ENCODE data around the gene PHYHIPL.

PHYHIPL gene

DNA sequence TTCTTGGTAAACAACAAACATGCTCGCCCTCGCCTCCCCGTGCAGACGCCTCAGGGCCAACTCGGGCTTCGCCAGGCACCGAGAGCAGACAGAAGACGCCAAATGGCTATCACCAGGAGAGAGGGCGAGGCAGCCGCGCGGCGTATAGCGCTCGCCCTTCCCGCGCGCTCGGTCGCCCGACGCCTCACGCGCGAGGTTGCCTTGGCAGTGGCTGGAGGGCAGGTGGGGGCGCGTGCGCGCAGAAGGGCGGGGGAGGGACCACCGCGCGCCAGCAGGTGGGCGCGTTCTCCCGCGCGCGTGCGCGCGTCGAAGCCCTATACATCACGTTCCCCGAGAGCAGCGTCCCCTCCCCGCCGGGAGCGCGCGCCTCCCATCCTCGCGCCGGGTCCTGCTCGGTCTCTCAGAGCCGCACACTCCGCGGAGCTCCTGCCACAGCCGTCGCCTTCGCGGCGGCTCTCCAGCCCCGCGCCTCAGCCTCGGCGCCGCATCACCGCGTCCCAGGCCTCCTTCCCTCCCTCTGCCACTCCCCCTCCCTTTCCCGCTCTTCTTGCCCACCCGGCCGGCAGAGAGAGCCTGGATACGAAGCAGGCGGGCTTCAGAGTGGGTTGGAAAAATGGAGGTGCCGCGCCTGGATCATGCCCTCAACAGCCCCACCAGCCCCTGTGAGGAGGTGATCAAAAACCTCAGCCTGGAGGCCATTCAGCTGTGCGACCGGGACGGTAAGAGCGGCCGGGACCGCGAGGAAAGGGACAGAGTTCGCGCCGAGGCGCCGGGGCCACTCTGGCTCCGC is at the start of gene PHYHIPL:
TSS of gene PHYHIPL (plus strand) at position 403 of the 790 bp plus-strand sequence. CDS start at position 614, 211 bp downstream.
- no peak for DNase-seq

DNA sequence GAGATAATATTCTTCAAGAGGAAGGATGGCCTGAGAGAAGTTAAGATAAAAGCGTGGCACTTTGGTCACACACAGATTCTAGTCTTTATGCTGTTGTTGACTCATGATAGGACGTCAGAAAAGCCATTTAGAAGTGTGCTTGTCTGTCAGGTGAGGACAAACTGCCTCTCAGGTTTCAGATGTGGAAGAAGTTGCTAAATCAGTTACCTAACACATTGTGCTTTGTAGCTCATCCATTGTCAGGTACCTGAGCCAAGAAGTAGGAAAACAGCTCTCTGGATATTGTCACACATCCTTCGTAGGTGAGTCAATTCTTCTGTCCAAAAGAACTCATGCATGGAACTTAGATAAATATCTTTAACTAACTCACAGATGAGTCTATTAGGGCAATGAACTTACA is 49.5 kb upstream of the PHYHIPL start:
- no peak for DNase-seq

DNA sequence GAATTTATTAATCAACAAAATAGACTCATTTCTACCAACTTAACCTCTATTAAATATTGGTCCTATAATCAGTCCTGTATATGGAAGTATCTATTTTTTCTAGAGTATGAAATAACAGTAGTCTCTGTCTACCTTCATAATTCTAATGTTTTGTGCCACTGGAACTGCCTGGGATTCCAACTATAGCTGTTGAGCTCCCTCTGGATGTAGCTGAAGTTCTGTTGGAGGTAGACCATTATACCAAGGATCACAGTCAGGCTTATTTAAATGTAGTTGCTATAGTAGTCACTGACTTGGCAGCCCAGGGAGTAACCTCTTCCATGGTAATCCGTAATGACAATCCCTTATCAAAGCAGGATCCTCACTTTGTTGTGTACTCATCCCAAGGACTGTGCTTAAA is 48.5 kb upstream of the PHYHIPL start:
- DNase-seq, result no peak

DNA sequence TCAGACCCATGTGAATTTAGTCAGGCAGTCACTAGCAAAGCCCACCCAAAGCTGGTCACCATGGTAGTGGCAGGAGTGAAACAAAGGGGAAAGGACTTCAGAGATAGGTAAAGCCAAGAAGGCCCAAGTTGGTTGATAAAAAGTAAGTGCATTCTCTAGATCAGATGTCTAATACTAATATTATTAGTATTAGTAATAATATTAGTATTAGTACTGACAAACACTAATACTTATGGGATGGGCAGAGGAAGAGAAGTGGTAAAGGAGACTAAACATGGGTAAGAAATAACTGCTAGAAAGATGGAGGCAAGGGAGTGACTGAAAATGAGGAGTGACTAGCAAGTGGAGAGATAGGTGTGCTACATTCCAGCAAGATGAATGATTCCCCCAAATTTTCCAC is 46.6 kb upstream of the PHYHIPL start:
- DNase-seq, result no peak

DNA sequence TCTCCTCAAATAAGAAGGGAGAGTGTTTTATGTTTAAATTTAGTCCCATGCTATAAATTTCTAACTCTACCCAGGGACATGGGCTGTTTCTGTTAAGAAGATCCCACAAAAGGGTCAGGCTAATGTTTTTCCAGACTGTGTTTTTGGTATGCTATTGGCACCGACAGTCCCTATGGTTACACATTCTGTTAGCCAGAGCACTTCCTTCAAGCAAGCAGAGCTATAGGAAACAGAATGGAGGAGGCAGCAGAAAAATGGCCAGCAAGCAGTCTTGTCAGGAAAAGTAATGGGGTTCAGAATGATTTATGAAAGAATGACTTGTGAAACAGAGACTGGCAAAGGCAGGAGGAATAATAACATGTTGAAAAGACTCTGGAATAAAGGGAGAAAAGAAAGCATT is 44.8 kb upstream of the PHYHIPL start:
- no peak for DNase-seq

DNA sequence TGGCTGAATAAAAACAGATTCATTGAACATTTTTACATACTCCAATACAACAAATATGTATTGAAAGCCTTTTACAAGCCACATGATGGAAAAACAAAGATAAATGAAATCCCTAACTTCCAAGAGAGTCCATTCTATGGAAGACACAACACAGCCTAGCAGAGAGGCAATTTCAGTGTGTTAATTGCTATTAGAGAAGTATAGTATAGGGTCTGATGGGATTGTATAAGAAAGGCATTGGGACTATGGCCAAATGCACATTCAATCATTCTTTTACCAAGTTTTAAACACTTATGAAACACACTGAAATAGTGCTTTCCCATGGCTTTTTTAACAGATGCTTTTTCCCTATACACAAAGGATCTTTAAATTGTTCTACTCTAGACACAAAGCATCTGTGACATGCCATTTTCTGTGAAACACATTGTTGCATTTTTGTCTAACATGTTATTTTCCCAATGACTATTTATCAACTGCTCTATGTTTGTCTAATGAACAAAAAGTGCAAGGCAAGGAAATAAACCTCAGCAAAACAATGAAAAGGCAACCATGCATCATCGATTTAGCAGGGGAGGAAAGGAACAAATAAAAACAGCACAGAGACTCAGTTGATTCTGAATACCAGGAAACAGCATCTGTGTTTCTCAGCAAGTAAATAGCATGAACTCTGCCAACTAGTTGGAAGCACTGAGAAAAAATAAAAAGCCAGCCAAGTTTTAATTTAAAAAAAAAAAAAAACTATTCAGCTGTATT is 42.4 kb upstream of the PHYHIPL start:
- no peak for DNase-seq

DNA sequence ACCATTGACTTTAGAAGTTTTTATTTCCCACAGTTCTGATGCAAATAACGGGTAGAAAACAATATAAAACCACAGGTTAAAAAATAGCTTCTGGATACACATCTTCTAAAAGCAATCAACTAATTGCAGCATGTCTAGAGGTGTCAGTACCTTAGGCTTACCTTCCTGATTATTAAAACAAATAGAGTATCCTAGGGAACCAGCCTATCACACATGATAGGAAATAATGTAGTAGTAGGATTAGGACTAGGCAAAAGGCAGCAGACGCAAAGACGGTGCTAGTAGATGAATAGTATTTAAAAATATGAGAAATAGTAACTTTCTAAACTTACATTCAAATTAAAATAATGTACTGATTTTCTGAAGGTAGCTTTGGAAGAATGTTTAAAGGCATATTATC is 41.7 kb upstream of the PHYHIPL start:
- no peak for DNase-seq

DNA sequence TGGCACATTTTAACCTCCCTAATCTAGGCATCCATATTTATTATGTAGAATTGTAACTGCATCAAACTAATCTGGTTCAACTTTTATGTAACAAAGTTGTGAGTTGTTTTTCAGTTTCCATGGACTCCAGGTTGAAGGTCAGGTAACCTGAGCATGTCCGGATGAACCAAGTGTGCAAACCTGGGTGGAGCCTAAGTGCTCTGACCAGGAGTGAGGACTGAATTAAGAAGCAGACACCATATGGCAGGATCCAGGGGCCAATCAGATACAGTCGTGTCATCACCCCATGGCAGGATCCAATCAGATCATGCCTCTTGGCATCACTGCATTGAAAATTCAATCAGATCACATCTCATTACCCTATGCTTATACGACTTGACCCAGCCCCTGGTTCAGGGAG is 41.2 kb upstream of the PHYHIPL start:
- DNase-seq, result no peak

DNA sequence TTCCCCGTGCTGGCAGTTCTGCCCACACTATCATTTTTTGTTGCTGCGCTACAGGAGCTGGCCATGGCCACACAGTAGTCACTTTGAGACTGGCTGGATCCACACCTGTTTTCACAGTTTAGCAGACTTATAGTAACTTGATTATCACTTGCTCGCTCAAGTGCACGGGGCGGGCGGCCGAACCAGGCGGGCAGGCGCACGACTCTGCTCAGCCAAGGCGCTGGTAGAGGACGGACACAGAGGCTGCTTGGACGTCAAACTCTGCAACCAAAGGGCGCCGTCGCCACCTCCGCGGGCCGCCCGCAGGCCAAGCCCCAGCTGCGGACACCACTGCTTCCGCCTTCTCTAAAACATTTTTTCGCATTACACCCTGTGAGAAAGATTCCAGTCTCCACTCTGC is 38.4 kb upstream of the PHYHIPL start:
- no peak for DNase-seq

DNA sequence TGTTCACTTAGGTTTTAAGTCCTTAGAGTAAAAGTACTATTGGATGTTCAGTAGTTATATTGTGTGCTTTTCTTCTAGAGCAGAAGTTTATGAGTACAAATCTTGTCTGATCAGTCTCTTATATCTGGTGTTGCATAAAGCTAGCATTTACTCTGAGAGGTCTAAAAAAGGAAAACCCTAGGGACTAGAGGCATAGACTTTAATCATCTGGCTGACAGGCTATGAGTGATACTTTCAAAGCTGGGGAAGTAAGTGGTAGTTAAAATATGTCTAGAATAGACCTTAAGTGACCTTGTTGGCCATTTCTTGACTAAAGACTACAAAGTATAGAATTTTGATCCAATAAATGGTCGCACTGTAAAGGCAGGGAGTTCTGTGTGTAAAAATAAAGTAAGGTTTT is 32.9 kb upstream of the PHYHIPL start:
- no peak for DNase-seq

DNA sequence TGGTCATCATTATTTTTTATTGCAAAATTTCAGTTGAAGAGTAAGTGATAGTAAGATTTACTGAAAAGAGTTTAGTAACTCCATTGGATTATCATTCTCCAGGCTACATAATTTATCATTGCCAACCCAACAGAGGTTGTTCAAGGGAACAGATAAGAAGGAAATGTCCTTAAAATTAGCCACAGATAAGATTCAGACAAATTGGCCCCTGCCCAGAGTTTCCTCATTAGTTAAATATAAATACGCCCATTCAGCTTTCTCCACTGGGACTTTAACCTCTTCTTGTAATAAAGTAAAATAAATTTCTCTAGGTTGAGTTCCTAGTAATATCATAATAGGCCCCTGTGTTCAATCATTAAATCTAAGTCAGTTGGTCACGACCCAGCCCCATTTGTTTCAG is 27.7 kb upstream of the PHYHIPL start:
- DNase-seq, result no peak

DNA sequence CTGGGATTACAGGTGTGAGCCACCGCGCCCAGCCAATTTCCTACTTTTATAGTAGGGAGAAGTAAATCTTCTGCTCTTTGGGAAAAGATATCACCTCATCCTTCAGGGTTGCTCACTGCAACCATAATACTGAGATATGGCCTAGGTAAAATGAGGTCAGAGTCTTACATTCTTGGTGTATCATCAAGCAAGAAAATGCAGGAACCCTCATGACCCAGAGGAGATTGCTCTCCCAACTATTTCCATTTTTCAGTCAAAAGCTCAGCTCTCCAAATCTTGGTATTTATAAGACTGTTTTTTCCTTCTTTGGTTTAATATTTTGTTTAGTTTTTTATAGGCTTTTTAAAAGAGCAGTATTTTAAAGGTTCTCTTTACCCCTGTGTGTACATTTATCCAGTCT is 20.9 kb upstream of the PHYHIPL start:
- no peak for DNase-seq

DNA sequence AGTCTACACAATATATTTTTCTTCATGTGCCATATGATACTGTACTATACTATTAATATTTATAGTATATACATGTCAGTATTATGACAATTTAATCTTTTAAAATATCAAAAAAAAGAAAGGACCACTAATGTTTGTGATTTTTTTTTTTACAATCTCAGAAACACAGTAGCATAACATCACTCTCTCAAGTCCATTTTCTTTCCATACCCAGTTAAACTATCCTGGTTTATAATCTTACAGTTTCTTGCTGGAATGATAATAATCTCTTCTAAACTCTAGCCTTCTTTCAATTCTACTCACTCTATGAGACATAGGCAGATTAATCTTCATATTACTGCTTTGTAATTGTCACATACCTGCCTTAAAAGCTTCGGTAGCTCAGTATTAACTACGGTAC is 8.9 kb upstream of the PHYHIPL start:
- no peak for DNase-seq

DNA sequence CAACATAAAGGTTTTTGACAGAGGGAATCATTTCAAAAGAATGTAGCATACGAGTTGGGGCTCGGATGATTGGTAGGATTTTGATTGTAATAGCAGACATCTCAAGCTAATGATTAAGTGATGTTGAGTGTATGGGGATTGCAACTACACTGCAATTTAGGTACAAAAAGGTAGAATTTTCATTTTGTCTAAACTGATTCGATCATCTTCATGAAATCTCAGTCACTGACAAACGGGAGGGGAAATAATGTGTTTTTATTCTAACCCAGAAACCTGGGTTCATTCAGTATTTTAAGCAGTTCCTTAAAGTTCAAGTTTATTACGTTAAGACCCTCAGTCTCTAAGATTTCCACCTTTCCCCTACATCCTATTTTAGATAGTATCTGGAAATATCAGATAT is 3.9 kb upstream of the PHYHIPL start:
- DNase-seq, result no peak

DNA sequence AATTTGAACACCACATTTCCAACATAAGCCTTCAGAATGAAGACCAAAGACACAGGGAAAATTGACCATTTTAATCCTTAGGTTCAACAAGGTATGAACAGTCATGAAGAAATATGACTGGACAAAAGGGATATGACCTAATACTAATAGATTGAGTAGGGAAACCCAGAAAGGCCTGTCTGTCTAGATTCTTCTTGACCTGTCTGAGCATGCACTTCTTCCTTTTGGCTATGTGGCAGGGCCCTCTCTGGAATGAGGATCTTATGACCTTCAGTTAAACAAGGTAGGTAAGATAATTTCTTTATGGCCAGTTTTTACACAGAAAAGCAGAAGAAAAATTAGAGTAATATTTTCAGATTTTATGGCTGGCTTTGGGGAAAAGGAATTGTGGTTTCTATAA is 3.0 kb upstream of the PHYHIPL start:
- no peak for DNase-seq

DNA sequence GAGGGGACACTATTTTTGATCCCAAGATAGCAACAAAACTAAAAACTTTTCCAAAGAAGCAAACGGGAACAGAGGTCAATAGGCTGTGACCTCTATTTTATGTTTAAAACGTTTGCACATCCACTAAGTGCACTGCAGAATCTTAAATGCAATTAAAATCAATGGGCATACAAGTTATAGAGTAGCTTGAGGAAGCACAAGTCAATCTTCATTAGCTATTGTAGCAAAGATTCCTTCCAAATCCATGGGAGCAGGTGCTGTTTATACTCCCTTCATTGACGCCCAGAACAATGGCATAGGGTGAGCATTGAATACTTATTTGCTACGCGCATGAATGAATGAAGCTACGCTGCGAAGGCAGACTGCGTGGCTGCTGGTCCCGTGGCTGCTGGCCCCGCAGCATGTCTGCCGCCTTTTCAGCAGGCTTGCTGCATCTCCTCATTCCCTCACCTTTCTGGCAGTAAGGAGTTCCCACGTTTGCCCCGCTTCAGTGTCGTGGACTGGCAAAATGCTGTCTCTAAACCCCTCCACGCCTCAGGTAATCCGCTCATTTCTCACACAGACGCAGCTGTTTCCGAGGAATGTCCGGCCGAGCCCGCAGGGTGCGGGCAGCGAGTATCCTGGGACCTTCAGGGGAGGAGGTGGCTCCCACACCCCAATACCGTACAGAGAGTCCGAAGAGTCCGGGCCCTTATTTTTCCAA is 754 bp upstream of the PHYHIPL start:
- DNase-seq, result no peak

DNA sequence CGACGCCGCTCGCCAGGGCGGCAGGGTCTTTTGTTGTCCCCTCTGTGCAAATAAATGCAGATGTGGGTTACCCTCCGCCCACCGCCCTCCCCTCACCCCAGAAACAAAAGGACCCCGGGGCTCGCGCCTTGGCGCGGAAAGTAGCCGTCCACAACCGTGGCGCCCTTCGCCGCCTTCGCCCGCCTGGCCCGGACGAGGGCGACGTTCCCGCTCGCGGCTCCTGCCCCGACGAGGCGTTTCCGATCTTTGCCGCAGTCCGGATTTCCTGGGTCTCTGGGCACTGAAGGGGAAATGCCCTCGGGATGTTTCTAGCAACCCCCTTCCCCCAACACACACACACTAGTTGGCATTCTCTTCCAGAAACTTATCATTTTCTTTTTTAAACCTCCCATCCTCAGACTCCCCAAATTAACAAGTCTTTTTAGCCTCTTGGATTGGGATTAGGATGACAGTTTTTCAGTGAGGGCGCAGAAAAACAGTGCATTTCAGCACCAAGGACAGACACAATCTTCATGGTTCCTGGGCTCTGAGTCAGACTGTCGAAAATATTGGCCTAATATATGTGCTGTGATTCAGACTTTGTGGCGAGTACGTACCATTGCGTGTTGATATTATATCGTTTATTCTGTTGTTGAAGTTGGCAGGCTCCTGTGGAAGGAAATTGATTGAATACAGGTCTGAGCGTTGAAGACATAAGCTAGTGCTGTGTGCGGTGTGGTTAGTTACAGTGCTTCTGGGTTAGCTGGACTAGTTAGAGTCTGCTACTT is 771 bp downstream of the PHYHIPL start:
- peak; percentile 60 for DNase-seq

DNA sequence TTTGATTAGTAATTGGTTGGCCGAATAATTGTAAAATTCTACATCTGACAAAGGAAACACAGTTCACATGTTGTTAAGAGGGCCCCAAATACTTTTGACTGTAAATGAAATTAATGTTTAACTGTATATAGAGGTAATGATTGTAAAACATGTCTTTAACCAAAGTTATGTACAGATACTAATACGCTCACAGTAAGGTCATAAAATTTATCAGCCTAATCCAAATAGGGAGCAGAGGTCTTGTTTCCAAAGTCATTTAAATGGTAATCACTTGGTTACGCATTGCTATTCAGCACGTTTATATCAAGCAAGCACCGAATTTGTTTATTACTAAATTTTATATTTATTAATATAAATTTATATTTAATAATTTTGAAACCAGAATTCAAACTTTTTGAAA is 1.4 kb downstream of the PHYHIPL start:
- no peak for DNase-seq

DNA sequence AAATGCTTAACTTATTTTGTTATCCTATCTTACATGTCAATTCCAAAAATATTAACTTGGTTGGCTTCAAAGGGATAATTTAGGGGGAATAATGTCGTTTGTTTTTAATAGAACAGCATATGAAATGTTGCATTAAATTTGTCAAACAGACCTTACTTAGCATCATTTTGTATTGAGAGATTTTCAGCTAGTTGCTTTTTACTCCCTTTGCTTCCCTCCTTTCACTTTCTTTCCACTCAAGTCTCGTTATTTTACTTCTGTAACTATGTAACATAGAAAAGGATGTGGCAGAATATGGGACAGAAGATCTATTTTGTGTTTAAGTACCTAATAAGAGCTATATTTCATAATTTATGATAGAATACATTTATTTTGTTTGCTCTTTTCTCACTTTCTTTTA is 2.6 kb downstream of the PHYHIPL start:
- no peak for DNase-seq

DNA sequence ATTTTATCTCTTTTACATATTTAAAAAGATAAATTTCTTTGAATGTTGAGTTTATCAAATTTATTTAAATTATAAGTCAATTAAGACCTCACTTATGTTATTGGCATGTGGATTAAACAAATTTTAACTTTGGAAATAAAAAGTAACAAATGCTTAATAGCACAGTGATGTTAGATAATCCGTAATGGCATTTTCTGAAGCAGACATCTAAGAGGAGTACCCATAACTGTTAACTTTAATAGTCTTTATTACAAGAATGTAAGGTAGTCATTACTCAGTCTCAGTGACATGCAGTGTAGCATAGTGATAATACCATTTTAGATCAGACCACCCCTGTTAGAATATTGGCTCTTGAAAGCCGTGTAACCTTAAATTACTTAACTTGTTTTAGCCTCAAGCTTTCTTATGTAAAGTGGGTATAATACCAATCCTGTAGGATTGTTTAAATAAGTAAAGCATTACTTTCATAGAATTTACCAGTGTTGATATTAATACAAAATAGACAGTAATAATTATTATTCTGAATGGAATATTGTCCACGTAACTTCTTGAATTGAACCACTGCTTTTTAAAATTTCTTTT is 4.3 kb downstream of the PHYHIPL start:
- no peak for DNase-seq

DNA sequence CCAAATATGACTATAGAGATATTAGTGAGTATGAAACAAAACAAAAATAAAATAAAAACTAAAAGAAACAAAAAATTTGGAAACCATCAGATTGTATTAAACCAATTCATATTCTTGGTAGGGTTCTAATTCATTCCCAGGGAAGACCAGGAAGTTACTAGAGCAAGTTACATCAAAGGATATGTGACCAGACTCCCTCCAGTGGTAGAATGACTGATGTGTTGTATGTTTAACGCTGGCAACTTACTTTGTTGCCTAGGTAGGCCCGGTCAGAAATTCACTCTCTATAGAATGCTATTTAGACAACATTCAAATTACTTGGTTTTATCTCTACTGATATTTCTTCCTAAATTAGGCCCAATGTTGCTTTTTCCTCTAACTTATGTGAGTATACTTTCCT is 5.2 kb downstream of the PHYHIPL start:
- peak; percentile 61 for DNase-seq

DNA sequence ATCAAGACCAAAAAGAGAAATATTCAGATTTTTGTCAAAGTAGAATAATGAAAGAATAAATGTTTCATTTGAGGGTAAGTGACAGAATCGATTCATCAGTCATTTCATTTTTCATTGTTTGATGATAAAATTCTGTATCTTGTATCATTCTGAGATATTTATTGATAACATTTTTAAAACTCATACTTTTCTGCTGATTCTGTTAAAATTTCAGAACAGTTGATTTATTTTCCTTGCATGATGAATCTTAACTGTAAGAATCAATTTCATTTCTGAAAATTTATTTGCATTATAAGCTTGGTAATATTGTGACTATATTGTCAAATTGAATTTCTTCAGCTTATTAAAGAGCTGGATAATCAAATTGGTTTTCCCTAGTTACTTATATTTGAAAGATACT is 13.9 kb downstream of the PHYHIPL start:
- no peak for DNase-seq

DNA sequence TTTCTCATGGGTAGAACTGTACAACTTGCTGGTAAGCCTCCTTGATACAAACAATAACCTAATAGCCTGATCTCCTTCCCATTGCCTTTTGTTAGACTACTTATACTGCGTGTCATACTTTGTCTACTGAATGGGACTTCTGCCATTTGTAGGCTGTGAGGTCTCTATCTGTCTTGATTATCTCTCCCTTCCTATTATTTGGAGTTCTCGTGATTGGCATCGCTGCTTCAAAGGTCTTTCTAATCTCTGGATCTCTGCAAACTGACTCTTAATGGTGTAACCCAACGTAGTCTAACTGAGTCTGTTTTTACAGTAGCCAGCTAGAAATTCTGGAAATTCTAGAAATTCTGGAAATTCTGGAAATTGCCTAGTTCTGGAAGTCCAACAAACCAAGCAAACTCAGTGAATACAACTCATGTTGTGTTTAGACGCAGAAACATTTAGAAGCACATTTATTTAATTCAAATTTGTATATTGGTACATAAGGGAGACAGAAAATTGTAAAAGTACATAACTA is 29.8 kb downstream of the PHYHIPL start:
- DNase-seq, result no peak

Data from HCEC 1CT (cell line).